Epidermal melanocyte (primary cell): Measurements from ENCODE around the gene CABP4.
"Not testable (repeated sequence)": the region's sequence is repeated elsewhere in the genome, so short reads cannot be mapped to it uniquely, and the experiment has no call there.

Experiments used
- DNase-seq: peaks from one replicate; pipeline ENCODE4 v3.0.0; 2011; ENCODE audit warnings: low spot score; ENCODE audit not compliant: insufficient read length

The CABP4 gene

DNA sequence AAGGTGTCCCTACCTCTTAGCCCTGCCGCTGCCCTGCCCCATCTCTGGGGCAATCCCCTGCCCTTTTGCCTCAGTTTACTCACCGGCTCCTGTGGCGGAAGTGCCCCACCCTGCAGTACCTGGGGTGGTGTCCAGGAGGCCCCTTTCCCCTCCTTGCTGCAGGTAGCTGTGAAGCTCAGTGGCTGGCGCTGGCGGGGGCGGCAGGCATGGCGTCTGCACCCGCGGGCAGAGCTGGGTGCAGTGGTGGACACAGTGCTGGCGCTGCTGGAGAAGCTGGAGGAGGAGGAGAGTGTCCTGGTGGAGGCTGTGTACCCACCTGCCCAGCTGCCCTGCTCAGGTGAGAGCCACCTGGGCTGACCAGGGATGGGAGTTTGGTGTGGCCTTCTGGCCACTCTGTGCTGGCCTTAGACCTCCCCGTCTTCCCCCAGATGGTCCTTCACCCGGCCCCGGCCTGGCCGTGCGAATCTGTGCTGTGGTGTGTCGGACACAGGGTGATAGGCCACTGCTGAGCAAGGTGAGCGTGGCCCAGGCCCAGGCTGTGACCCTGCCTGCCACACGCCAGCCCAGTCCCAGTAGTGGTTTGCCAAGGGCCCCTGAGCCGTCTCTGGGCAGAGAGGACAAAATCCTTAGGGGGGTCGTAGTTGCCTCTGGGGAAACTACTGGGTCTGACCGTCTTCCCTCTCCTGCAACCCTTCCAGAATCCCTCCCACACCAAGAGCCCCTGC, 35.7 kb upstream of the CABP4 start:
- DNase-seq = no peak

DNA sequence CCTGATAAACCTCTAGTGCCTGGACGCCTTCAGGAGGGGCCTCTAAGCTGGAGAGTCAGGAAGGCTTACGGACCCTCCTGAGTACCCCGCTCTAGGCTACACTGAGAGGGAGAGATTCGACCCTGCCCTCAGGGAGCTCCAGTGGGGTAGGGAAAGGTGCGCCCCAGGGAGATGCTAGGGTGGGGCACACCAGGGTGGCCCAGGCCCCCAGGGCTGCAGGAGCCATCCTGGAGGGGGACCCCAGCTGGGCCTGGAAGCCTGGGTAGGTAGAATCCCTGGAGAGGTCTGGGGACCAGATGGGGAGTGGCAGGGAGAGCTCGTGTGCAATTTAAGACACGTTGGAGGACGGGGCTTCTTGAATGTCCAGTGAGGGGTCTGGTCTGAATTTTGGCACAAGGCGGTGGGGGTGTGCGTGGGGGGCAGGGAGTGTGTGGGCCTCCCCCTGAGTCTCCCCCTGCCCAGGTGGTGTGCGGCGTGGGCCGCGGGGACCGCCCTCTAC, 35.0 kb upstream of the CABP4 start:
- DNase-seq = no peak

DNA sequence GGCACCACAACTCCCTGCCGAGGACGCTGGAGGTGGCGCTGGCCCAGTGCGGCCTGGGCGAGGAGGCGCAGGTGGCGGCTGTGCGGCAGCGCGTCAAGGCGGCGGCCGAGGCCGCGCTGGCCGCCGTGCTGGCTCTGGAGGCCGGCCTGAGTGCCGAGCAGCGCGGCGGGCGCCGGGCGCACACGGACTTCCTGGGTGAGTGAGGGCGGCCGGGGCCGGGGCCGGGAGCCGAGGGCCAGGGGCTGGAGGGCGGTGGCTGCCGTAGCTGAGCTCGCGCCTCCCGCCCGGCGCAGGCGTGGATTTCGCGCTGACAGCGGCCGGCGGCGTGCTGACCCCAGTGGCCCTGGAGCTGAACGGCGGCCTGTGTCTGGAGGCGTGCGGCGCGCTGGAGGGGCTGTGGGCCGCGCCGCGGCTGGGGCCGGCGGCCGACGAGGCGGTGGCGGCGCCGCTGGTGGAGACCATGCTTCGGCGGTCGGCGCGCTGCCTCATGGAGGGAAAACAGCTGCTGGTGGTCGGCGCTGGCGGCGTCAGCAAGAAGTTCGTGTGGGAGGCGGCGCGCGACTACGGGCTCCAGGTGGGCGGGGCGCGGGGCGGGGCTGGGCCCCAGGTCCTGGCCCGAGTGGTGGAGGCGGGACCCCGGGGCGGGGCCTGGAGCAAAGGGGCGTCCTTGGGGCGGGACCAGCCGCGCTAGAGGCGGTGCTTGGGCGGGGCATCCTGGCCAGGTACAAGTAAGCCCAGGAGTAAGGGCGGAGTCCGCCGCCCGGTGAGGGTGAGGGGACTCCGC, 34.3 kb upstream of the CABP4 start:
- DNase-seq = peak; percentile 98

DNA sequence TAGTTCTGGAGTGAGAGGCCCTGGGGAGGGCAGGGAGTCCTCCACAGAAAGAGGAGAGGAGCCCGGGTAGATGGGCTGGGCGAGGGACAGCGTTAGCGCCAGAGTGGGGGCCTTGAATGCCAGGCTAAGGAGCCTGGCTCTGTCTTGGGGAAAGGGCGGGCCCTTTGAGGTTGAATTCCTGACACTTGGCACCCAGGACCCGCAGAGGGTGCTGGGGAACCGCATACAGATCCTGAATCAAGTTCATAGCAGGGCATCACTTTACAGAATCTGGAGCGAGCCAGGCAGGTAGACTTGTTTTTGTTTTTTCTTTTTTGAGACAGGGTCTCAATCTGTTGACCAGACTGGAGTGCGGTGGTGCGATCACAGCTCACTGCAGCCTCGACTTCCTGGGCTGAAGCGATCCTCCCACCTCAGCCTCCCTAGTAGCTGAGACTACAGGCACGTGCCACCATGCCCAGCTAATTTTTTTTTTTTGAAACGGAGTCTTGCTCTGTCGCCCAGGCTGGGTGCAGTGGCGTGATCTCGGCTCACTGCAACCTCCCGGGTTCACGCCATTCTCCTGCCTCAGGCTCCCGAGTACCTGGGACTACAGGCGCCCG, 33.6 kb upstream of the CABP4 start:
- no peak for DNase-seq

DNA sequence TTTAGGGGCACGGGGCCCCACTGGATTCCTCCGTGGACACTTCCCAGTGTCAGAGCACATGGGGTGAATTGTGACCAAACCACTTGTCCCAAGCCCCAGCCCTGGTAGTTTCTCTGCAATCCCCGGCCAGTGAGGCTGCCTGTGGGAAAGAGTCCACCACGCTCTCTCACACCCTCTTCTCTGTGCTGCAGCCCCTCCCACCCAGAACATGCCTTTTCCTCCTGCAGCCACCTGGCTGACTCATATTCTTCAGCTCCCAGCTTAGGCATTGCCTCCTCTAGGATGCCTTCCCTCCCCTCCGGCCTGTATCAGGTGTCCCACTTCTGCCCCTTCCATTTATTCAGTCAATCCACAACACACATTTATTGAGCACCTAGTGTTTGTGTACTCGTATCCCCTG, 32.3 kb upstream of the CABP4 start:
- DNase-seq = no peak

DNA sequence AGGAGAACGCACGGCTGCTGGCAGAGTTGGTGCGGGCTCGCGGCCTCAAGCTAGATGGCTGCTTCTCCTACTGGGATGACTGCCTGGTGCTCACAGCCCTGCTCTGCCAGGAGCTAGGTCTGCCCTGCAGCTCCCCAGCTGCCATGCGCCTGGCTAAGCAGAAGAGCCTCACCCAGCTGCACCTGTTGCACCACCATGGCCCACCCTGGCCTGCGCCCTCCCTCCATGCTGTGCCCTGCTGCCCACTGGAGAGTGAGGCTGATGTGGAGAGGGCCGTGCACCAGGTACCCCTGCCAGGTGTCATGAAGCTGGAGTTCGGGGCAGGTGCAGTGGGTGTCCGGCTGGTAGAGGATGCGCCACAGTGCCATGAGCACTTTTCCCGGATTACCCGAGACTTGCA, 31.7 kb upstream of the CABP4 start:
- DNase-seq = no peak

DNA sequence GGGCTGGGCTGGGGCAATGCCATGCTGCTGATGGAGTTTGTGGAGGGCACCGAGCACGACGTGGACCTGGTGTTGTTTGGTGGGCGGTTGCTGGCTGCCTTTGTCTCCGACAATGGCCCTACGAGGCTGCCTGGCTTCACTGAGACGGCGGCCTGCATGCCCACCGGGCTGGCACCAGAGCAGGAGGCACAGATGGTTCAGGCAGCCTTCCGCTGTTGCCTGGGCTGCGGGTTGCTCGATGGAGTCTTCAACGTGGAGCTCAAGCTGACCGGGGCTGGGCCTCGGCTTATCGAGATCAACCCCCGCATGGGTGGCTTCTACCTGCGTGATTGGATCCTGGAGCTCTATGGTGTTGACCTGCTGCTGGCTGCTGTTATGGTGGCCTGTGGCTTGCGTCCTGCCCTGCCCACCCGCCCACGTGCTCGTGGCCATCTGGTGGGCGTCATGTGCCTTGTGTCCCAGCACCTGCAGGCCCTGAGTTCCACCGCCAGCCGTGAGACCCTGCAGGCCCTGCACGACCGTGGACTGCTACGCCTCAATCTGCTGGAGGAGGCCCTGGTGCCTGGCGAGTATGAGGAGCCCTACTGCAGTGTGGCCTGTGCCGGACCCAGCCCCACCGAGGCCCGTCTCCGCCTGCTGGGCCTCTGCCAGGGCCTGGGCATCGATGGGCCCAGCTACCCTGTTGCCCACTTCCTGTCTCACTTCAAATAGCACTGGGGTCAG, 31.1 kb upstream of the CABP4 start:
- no peak for DNase-seq

DNA sequence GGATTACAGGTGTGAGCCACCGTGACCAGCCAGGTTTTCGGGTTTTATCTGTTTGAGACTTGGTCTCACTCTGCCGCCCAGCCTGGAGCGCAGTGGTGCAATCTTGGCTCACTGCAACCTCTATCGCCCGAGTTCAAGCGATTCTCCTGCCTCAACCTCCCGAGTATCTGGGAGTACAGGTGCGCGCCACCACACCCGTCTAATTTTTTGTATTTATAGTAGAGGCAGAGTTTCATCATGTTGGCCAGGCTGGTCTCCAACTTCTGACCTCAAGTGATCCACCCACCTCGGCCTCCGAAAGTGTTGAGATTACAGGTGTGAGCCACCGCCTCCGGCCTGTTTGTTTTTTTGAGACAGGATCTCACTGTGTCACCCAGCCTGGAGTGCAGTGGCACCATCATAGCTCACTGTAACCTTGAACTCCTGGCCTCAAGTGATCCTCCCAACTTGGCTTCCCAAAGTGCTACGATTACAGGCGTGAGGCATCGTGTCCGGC, 27.7 kb upstream of the CABP4 start:
- DNase-seq = not testable (repeated sequence)

DNA sequence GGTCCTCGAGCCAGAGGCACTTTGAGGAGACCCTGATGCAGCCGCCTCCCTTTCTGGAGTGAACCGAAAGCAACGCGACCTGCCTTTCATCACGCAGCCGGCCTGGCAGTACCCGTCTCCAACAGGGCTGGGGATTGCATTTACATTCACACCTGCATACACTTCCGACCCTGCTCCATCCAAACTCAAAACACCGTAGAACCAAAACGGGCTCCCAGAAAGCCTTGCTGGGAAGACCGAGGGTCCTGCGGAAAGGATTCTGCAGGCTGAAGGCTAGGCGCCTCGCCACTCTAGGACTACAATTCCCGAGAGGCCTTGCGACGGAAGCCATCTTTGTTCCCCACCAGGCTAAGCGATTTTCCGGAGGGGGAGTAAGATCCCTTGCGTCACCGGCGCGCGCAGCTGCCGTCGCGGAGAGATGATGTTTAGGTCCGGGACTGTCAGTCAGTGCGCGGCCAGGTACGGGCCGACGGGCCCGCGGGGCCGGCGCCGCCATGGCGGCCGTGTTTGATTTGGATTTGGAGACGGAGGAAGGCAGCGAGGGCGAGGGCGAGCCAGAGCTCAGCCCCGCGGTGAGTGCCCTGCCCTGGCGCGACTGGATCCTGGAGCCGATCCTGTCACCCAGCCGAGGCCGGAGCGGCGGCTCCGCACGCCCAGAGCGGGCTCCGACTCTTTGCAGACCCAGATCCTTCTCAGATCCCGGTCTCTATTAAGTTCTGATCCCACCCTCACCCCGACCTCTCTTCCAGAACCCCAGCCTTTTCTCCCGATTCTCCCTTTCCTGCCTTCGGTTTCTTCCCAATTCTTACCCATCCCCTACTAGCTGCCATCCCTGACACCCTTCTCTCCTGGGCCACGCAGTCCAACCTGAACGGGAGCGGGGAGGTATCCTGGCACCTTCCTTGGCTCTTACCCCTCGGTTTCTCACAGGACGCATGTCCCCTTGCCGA, 26.8 kb upstream of the CABP4 start, which contains the start of gene RPS6KB2:
Gene RPS6KB2, plus strand, starts transcription at position 443 of the 950 bp plus-strand sequence. Its CDS starts 52 bp downstream, at position 495.
- peak; percentile 100 for DNase-seq

DNA sequence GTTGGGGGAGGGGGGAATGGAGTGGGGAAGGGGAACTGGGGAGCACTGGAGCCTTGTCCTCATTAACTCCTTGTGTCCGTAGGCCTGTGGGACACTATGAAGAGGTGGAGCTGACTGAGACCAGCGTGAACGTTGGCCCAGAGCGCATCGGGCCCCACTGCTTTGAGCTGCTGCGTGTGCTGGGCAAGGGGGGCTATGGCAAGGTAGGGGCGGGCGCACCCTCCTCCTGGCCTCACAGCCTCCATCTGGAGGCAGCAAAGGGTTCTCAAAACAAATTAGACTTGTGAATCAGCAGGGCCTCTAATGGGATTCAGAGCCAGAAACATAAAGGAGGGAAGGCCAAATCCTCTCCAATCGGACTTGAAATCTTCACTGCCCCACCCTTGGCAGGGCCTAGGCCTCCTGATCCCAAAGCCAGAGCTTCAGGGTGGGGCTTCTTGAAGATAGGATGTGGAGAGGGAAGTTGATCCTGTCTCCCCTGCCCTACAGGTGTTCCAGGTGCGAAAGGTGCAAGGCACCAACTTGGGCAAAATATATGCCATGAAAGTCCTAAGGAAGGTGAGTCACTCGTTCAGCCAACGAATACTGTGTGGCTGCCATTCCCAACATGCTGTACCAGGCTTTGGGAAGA, 26.0 kb upstream of the CABP4 start:
- no peak for DNase-seq

DNA sequence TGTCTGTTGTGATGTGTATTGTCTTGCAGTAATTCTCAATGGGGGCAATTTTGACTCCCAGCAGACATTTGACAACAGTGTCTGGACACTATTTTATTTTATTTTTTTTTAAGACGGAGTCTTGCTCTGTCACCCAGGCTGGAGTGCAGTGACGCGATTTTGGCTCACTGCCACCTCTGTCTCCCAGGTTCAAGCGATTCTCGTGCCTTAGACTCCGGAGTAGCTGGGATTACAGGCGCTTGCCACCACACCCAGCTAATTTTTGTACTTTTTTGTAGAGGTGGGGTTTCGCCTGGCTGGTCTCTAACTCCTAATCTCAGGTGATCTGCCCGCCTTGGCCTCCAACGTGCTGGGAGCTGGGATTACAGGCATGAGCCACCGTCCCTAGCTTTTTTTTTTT, 25.4 kb upstream of the CABP4 start:
- DNase-seq = no peak

DNA sequence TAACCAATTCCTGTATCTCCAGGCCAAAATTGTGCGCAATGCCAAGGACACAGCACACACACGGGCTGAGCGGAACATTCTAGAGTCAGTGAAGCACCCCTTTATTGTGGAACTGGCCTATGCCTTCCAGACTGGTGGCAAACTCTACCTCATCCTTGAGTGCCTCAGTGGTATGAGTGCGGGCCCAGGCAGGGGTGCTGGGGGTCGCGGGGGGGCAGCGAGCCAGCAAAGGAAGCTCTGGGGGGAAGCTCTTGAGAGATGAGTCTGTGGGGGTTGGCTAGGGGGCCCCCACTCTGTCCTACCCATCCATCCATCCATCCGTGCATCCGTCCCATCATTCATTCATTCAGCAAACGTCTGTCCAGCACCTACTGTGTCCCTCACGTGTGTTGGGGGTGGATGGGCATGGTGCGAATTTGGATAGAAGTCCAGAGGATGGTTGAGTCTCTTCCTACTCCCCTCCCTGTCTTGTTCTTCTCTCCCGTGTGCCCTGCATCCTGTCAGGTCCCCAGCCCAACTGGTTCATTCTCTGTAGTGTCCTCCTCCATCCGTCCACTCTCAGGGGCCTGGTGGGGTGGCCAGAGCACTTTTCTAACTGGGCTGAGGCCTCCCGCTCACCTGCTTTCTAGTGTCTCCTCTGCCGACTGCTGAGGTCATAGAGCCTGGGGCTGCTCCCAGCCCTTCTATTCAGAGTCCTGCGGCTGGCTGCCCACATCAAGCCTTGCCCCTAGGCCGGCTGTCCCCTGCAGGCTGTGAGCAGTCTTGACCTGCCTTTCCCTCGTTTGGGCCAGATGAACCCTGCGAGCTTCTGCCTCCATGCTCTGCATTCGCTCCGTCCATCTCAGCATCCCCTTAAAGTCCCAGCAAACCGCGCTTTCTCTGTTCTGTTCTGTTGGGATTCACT, 23.6 kb upstream of the CABP4 start:
- DNase-seq = no peak

DNA sequence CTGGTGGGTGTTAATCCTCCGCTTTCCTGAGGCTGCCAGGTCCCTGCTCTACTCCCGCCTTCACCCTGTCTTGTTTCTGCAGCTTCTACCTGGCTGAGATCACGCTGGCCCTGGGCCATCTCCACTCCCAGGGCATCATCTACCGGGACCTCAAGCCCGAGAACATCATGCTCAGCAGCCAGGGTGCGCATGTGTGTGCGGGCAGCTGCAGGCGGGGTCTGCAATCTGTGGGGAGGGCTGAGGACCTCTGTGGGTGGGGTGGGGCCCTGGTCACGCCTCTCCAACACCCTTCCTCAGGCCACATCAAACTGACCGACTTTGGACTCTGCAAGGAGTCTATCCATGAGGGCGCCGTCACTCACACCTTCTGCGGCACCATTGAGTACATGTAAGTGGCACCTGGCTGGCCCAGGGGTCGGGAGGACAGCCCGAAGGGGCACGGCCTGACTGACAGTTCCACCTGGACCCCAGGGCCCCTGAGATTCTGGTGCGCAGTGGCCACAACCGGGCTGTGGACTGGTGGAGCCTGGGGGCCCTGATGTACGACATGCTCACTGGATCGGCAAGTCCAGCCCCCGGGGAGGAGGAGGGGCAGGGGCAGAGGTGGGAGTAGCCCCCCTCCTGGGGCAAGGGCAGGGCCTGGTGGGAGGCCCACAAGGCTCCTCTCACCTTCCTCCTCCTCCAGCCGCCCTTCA, 22.4 kb upstream of the CABP4 start:
- no peak for DNase-seq

DNA sequence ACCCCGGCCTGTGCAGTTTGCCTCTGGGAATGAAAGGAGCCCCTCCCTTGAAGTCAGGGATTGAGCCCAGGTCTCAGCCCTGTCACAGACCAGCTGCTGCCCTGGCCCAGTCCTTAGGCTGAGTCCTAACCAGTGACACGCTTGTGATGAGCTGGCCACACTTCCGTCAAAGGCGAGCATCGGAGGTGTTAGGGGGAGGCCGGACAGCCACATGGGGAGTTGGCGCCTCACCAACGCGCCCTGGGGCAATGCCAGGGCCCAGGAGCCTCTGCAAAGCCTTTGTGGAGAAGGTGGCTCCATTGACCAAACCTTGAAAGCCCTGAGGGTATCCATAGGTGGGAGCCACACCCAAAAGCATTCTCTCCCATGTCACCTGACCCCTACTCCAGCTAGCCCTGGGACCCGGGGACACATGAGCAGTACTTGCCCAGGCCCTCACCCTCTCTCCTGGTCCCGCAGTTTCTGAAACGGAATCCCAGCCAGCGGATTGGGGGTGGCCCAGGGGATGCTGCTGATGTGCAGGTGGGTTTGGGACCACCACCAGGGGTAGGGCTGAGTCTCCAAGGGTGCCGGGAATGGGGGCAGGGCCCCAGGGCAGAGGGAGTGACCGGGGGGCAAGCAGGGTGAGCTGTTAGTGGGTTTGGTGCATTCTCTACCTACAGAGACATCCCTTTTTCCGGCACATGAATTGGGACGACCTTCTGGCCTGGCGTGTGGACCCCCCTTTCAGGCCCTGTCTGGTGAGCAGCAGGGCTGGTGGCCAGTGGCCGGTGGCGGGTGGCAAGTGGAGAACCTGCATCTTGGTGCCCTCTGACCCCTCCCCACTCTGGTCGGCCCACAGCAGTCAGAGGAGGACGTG, 21.4 kb upstream of the CABP4 start:
- no peak for DNase-seq

DNA sequence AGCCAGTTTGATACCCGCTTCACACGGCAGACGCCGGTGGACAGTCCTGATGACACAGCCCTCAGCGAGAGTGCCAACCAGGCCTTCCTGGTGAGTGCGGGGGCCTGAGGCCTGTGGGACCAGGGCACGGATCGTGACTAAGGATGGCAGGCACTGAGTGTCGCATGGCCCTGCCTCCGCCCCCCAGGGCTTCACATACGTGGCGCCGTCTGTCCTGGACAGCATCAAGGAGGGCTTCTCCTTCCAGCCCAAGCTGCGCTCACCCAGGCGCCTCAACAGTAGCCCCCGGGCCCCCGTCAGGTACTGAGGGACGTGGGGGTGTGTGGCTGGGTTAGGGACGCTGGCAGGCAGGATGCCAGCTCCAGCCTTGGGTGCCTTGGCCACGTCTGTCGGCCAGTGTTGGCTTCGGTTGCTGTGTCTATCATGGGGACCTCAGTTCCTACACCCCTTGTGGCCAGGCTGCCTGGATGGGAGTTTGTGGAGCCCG, 20.7 kb upstream of the CABP4 start:
- DNase-seq = no peak

DNA sequence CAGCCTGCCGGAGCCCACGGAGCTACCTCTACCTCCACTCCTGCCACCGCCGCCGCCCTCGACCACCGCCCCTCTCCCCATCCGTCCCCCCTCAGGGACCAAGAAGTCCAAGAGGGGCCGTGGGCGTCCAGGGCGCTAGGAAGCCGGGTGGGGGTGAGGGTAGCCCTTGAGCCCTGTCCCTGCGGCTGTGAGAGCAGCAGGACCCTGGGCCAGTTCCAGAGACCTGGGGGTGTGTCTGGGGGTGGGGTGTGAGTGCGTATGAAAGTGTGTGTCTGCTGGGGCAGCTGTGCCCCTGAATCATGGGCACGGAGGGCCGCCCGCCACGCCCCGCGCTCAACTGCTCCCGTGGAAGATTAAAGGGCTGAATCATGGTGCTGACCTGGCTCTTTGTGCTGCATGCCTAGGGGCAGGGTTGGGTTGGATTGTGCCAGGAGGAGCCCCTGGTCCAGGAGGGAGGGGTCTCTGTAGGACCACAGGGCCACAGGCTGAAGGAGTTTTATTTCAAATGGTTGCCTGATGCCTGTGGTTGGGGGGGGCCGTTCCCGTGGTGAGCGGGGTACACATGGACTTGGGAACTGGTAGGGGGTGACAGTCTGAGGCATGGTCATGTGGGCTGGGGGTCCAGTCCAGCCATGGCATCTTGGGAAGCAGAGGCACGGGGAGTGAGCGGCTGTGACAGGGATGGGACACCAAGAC, 20.0 kb upstream of the CABP4 start:
- DNase-seq = no peak
